Liver (tissue), 9 donors: ENCODE measurements around the gene ARL9. TPM values are rescaled to one million over a fixed set of nuclear protein-coding genes. Genes with fewer than 3 reads are reported as not detected.

ENCODE experiments used
- DNase-seq: peaks from one replicate; pipeline ENCODE4 v3.0.0-alpha.2; 2017; ENCODE audit warnings: low spot score
- H3K27ac ChIP-seq, 2 donors: one replicate each; pipeline ENCODE4 v1.7.0; 2013; ENCODE audit warnings: inconsistent platforms in 2 of 2, low read length in 2 of 2, control low read depth in 1 of 2, low read depth in 1 of 2, mild to moderate bottlenecking in 1 of 2
- H3K27me3 ChIP-seq, 4 donors: one replicate each; pipeline versions ENCODE4 v1.6.1 to v1.7.0; 2013; ENCODE audit warnings: low read length in 3 of 4, inconsistent platforms in 1 of 4, mild to moderate bottlenecking in 1 of 4, moderate library complexity in 1 of 4; ENCODE audit not compliant: control insufficient read depth in 4 of 4, insufficient read depth in 4 of 4
- H3K36me3 ChIP-seq, 4 donors: one replicate each; pipeline versions ENCODE4 v1.6.1 to v1.7.0; 2013; ENCODE audit warnings: low read length in 3 of 4, mild to moderate bottlenecking in 3 of 4, low read depth in 1 of 4, moderate library complexity in 1 of 4; ENCODE audit not compliant: control insufficient read depth in 4 of 4, insufficient read depth in 3 of 4
- H3K4me1 ChIP-seq, 4 donors: one replicate each; pipeline versions ENCODE4 v1.6.1 to v1.7.0; 2013; ENCODE audit warnings: low read length in 3 of 4, mild to moderate bottlenecking in 3 of 4, moderate library complexity in 1 of 4; ENCODE audit not compliant: control insufficient read depth in 4 of 4, insufficient read depth in 4 of 4
- H3K4me3 ChIP-seq, 3 donors: one replicate each; pipeline versions ENCODE4 v1.6.1 to v1.7.0; 2013; ENCODE audit warnings: low read length in 3 of 3, control low read depth in 1 of 3, low read depth in 1 of 3, mild to moderate bottlenecking in 1 of 3
- H3K9ac ChIP-seq, 2 donors: one replicate each; pipeline ENCODE4 v1.7.0; 2013; ENCODE audit warnings: low read length in 2 of 2, mild to moderate bottlenecking in 2 of 2, moderate library complexity in 2 of 2, control low read depth in 1 of 2, low read depth in 1 of 2
- H3K9me3 ChIP-seq, 4 donors: one replicate each; pipeline versions ENCODE4 v1.6.1 to v1.7.0; 2013; ENCODE audit warnings: low read length in 3 of 4; ENCODE audit not compliant: control insufficient read depth in 4 of 4
- EGR1 ChIP-seq, 2 donors: IDR thresholded peaks; 2 replicates each; pipeline ENCODE4 v1.6.1; 2016 to 2018; ENCODE audit warnings: antibody characterized with exemption in 2 of 2, low read depth in 2 of 2
- FOXA1 ChIP-seq: IDR thresholded peaks from 2 replicates; pipeline ENCODE4 v1.6.1; 2016; ENCODE audit warnings: antibody characterized with exemption
- FOXA2 ChIP-seq: IDR thresholded peaks from 2 replicates; pipeline ENCODE4 v1.6.1; 2016; ENCODE audit warnings: antibody characterized with exemption
- GABPA ChIP-seq, 2 donors: IDR thresholded peaks in 1 of 2; conservative IDR thresholded peaks in 1 of 2; 2 replicates each; pipeline ENCODE4 v1.6.1; 2016; ENCODE audit warnings: antibody characterized with exemption in 2 of 2, mild to moderate bottlenecking in 1 of 2, moderate library complexity in 1 of 2
- HNF4A ChIP-seq, 2 donors: conservative IDR thresholded peaks; 2 replicates each; pipeline ENCODE4 v1.6.1; 2016; ENCODE audit warnings: antibody characterized with exemption in 2 of 2, mild to moderate bottlenecking in 2 of 2
- HNF4G ChIP-seq: IDR thresholded peaks from 2 replicates; pipeline ENCODE4 v1.6.1; 2016; ENCODE audit warnings: antibody characterized with exemption
- JUND ChIP-seq, 2 donors: IDR thresholded peaks; 2 replicates each; pipeline ENCODE4 v1.6.1; 2016; ENCODE audit warnings: antibody characterized with exemption in 2 of 2
- NR2F2 ChIP-seq: IDR thresholded peaks from 2 replicates; pipeline ENCODE4 v1.6.1; 2016; ENCODE audit warnings: antibody characterized with exemption
- RAD21 ChIP-seq, 2 donors: IDR thresholded peaks; 2 replicates each; pipeline ENCODE4 v1.6.1; 2016; ENCODE audit warnings: antibody characterized with exemption in 2 of 2, mild to moderate bottlenecking in 2 of 2
- RXRA ChIP-seq, 2 donors: IDR thresholded peaks; 2 replicates each; pipeline ENCODE4 v1.6.1; 2017 to 2018; ENCODE audit warnings: antibody characterized with exemption in 2 of 2, mild to moderate bottlenecking in 1 of 2
- SP1 ChIP-seq: IDR thresholded peaks from 2 replicates; pipeline ENCODE4 v1.6.1; 2018; ENCODE audit warnings: antibody characterized with exemption, mild to moderate bottlenecking
- TAF1 ChIP-seq: conservative IDR thresholded peaks from 2 replicates; pipeline ENCODE4 v1.6.1; 2016; ENCODE audit warnings: antibody characterized with exemption, mild to moderate bottlenecking
- YY1 ChIP-seq: IDR thresholded peaks from 2 replicates; pipeline ENCODE4 v1.6.1; 2016; ENCODE audit warnings: antibody characterized with exemption, mild to moderate bottlenecking
- WGBS: extraction: QIAGEN DNeasy Blood & Tissue Kit; methylation state at CpG from one replicate; pipeline ENCODE4 v1.1.7; 2013; 5-methylcytosine and 5-hydroxymethylcytosine counted together
- polyA plus RNA-seq, 2 donors: library from polyadenylated mRNA; stranded (reverse) in 1 of 2; unstranded in 1 of 2; fragments of 200-250 nt in 1 of 2; fragments of >200 nt in 1 of 2; fragmentation: Nextera tagmentation in 1 of 2; extraction: Ambion mirVana in 1 of 2; gene quantifications; one replicate each; pipeline versions ENCODE4 v1.2.1 to v1.2.3, GENCODE V29; 2013 to 2015
- total RNA-seq, 2 donors: library from RNA; depleted of rRNA; stranded (reverse); fragments of >200 nt; gene quantifications; one replicate each; pipeline ENCODE4 v1.2.3, GENCODE V29; 2014
- TF ChIP-seq, protein P1 (sequence below): IDR thresholded peaks from 2 replicates; pipeline ENCODE4 v1.6.1; 2016; ENCODE audit warnings: antibody characterized with exemption
- TF ChIP-seq, protein P2 (sequence below): IDR thresholded peaks from 2 replicates; pipeline ENCODE4 v1.6.1; 2016; ENCODE audit warnings: antibody characterized with exemption
- TF ChIP-seq, protein P3 (sequence below): fragments of 150-350 bp; IDR thresholded peaks from 2 replicates; pipeline ENCODE4 v1.5.1; 2017; ENCODE audit warnings: improper control_type of control experiment, low read depth, low read length; ENCODE audit not compliant: missing input control
- TF ChIP-seq, protein P4 (sequence below): IDR thresholded peaks from 2 replicates; pipeline ENCODE4 v1.6.1; 2016; ENCODE audit warnings: antibody characterized with exemption
- TF ChIP-seq, protein P5 (sequence below): IDR thresholded peaks from 2 replicates; pipeline ENCODE4 v1.6.1; 2016; ENCODE audit warnings: antibody characterized with exemption, mild to moderate bottlenecking
- donor health status: healthy.
- donor health status: healthy.
- donor health status: healthy.
- donor health status: healthy.
- donor health status: healthy.

Gene ARL9
- total and polyA plus RNA-seq, 4 donors: 0.08 to 0.61 (median 0.10) TPM; not detected in 1

DNA sequence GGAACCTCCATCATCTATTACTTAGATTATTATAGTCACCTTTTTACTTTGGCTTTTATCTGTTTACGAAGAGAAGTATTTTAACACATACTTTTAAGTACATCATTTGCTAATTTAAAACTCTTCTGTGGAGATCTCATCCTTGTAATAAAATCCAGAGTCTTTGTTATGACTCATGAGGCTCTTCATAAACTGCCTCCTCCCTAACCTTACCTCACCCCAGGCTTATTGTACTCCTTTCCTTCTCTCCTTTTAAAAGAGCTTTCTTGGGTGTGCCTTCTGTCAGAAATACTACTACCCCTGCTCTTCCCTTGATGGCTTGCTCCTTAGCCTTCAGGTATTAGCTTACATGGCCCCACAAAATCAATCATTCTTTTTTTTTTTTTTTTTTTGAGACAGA, 6.6 kb downstream of the ARL9 start:
- Histone ChIP-seq H3K4me1 (no peaks in the 10 kb centered on the region), H3K4me3 (no peak overlapping the region), H3K27me3 (no peaks in the 10 kb centered on the region), H3K27ac (no peak overlapping the region), H3K9me3 (no peaks in the 10 kb centered on the region), H3K9ac (no peak overlapping the region), H3K36me3 (no peaks in the 10 kb centered on the region)
- no peak for DNase-seq
- TF ChIP-seq YY1: no peak
- no peak for TF ChIP-seq RXRA (IDR thresholded peaks at IDR 0.05)
- no peak for TF ChIP-seq HNF4A (conservative IDR thresholded peaks at IDR 0.05)
- TF ChIP-seq JUND (IDR thresholded peaks at IDR 0.05): no peak
- no peak for TF ChIP-seq GABPA (IDR thresholded peaks at IDR 0.05 in 1 of 2, conservative IDR thresholded peaks at IDR 0.05 in 1 of 2)
- no peak for TF ChIP-seq FOXA2
- TF ChIP-seq, protein P1, sequence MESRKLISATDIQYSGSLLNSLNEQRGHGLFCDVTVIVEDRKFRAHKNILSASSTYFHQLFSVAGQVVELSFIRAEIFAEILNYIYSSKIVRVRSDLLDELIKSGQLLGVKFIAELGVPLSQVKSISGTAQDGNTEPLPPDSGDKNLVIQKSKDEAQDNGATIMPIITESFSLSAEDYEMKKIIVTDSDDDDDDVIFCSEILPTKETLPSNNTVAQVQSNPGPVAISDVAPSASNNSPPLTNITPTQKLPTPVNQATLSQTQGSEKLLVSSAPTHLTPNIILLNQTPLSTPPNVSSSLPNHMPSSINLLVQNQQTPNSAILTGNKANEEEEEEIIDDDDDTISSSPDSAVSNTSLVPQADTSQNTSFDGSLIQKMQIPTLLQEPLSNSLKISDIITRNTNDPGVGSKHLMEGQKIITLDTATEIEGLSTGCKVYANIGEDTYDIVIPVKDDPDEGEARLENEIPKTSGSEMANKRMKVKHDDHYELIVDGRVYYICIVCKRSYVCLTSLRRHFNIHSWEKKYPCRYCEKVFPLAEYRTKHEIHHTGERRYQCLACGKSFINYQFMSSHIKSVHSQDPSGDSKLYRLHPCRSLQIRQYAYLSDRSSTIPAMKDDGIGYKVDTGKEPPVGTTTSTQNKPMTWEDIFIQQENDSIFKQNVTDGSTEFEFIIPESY: no peak
- no peak for TF ChIP-seq SP1
- TF ChIP-seq, protein P2, sequence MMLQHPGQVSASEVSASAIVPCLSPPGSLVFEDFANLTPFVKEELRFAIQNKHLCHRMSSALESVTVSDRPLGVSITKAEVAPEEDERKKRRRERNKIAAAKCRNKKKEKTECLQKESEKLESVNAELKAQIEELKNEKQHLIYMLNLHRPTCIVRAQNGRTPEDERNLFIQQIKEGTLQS: no peak
- no peak for TF ChIP-seq NR2F2
- TF ChIP-seq, protein P3, sequence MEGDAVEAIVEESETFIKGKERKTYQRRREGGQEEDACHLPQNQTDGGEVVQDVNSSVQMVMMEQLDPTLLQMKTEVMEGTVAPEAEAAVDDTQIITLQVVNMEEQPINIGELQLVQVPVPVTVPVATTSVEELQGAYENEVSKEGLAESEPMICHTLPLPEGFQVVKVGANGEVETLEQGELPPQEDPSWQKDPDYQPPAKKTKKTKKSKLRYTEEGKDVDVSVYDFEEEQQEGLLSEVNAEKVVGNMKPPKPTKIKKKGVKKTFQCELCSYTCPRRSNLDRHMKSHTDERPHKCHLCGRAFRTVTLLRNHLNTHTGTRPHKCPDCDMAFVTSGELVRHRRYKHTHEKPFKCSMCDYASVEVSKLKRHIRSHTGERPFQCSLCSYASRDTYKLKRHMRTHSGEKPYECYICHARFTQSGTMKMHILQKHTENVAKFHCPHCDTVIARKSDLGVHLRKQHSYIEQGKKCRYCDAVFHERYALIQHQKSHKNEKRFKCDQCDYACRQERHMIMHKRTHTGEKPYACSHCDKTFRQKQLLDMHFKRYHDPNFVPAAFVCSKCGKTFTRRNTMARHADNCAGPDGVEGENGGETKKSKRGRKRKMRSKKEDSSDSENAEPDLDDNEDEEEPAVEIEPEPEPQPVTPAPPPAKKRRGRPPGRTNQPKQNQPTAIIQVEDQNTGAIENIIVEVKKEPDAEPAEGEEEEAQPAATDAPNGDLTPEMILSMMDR: no peak
- TF ChIP-seq EGR1 (IDR thresholded peaks at IDR 0.05; ENCODE audit: low read depth in 2 of 2): no peak
- no peak for TF ChIP-seq FOXA1
- TF ChIP-seq HNF4G: no peak
- TF ChIP-seq, protein P4, sequence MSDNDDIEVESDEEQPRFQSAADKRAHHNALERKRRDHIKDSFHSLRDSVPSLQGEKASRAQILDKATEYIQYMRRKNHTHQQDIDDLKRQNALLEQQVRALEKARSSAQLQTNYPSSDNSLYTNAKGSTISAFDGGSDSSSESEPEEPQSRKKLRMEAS: no peak
- TF ChIP-seq, protein P5, sequence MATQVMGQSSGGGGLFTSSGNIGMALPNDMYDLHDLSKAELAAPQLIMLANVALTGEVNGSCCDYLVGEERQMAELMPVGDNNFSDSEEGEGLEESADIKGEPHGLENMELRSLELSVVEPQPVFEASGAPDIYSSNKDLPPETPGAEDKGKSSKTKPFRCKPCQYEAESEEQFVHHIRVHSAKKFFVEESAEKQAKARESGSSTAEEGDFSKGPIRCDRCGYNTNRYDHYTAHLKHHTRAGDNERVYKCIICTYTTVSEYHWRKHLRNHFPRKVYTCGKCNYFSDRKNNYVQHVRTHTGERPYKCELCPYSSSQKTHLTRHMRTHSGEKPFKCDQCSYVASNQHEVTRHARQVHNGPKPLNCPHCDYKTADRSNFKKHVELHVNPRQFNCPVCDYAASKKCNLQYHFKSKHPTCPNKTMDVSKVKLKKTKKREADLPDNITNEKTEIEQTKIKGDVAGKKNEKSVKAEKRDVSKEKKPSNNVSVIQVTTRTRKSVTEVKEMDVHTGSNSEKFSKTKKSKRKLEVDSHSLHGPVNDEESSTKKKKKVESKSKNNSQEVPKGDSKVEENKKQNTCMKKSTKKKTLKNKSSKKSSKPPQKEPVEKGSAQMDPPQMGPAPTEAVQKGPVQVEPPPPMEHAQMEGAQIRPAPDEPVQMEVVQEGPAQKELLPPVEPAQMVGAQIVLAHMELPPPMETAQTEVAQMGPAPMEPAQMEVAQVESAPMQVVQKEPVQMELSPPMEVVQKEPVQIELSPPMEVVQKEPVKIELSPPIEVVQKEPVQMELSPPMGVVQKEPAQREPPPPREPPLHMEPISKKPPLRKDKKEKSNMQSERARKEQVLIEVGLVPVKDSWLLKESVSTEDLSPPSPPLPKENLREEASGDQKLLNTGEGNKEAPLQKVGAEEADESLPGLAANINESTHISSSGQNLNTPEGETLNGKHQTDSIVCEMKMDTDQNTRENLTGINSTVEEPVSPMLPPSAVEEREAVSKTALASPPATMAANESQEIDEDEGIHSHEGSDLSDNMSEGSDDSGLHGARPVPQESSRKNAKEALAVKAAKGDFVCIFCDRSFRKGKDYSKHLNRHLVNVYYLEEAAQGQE: no peak
- TF ChIP-seq RAD21 (IDR thresholded peaks at IDR 0.05): no peak
- no peak for TF ChIP-seq TAF1
- 94% methylated on average over 1 of the region's 1 CpG for WGBS
